ENCODE measurements around the gene RSF1.

- TF ChIP-seq CTCF (optimal IDR thresholded peaks at IDR 0.05 in 1 of 3, IDR thresholded peaks at IDR 0.05 in 1 of 3, conservative IDR thresholded peaks at IDR 0.05 in 1 of 3; ENCODE audit: extremely low read depth in 1 of 3, insufficient read depth in 2 of 3, low read length in 3 of 3), result no peak
- TF ChIP-seq EZH2 (IDR thresholded peaks at IDR 0.05; ENCODE audit: low read length), result no peak
Observed at GRCh38 chr11:77801477-77801876, 19.0 kb downstream of the RSF1 start.
